HG03342 (cell line): ENCODE results near the gene BRI3.

ENCODE experiments used
- ATAC-seq: cut with Tn5 transposase; IDR thresholded peaks from one replicate; pipeline ENCODE4 v1.9.1; 2021; ENCODE audit warnings: mild to moderate bottlenecking, moderate library complexity; ENCODE audit not compliant: unreplicated experiment

BRI3 gene

DNA sequence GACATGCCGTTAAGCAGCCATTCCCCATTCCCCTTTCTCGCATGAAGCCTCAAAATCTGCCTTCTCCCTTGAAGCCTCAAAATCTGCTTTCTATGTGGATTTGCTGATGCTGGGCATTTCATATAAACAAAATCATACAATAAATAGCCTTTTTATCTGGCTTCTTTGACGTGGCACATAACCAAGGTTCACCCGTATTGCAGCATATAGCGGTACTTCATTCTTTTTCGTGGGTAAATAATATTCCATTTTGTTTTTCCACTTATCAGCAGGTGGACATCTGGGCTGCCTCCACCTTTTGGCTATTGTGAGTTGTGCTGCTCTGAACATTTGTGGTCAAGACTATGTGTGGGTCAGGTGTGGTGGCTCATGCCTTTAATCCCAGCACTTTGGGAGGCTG is 57.0 kb downstream of the BRI3 start:
- no peak for ATAC-seq

DNA sequence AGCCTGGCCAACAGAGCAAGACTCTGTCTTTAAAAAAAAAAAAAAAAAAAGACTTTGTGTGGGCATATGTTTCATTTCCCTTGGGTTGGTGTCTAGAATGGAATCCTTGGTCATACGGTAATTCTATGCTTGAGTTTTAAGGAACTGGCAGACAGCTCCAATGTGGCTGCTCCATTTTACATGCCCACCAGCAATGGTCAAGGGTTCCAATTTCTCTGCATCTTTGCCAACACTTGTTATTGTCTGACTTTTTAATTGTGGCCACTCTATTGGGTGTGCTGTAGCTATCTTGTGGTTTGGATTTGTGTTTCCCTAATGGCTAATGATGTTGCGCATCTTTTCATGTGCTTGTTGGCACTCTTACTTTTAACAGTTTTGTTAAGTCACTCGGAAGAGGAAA is 57.6 kb downstream of the BRI3 start:
- ATAC-seq: no peak

DNA sequence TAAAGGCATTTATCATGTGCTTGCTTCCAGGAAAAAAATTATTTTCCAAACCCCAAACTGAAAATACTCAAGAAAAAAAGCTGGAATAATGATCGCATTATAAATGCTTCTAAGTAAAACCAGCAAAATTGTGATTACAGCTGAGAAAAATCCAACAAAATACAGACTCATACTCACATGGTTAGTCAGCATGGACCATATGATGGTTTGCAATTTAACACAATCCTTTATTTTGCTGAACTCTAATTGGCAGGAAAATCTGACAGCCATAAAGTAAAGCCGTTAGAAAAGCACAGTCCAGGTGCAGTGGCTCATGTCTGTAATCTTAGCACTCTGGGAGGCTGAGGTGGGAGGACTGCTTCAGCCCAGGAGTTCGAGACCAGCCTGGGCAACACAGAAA is 59.6 kb downstream of the BRI3 start:
- ATAC-seq: no peak
